Right hindlimb (tissue), 1 donor: ENCODE measurements around the gene USP28.

Source experiments
- DNase-seq: peaks from one replicate; pipeline ENCODE4 v3.0.0-alpha.2; 2018

USP28 gene

DNA sequence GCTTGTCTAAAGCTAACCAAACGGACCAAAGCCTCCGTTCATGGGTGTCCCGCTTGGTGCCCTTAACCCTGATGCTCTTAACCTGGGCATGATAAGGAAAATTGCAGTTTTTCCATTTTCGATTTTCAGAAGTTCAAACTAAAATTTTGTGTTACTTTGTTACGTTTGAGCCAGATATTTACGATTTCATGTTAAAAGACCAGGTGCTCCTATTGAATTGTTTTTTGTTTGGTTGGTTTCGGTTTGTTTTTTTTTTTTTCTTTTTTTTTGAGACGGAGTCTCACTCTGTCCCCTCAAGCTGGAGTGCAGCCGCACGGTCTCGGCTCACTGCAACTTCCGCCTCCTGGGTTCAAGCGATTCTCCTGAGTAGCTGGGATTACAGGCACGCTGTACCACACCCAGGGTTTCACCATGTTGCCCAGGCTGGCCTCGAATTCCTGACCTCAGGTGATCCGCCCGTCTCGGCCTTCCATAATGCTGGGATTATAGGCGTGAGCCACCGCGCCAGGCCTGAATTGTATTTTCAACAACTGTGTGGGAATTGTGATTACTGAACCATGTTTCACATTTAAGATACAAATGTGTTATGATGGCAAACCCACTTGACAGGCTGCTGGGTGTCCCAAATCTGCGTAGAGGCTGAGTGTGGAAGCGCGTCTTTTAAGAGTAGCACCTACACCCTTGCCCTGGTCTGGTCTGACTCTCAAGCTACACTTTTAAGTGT, 864 bp upstream of the USP28 start:
- no peak for DNase-seq

DNA sequence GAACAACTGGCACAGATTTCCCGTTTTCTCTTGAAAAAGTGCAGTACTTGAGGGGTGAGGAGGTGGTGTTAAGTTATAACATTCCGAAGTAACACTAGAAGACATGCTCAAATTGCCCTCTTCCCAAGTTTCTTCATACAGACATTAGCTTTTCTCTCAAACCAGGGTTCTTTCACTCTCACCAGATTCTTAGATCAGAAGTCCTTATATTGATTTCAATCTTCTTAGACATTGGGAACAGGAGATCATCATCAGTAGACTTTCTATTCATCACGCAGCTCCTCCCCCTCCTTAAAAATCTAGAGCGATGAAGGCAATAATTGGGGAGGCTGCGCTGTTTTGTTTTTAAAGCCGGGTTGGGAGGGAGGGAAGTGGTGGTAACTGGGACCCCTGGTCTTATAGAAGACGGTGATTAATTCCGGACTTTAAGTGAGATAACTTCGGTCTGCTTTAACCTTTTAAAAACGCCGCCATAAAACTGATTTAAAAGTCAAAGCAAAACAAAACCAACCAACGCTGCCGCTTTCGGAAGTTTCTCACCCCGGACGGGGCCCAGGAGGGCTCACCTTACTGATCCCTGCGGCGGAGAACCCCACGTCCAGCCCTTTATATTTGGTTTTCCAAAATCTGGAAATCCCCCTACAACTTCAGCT, 665 bp downstream of the USP28 start:
- DNase-seq, result no peak

- DNase-seq, result no peak
Observed at GRCh38 chr11:113874096-113874495, 1.3 kb downstream of the USP28 start.

DNA sequence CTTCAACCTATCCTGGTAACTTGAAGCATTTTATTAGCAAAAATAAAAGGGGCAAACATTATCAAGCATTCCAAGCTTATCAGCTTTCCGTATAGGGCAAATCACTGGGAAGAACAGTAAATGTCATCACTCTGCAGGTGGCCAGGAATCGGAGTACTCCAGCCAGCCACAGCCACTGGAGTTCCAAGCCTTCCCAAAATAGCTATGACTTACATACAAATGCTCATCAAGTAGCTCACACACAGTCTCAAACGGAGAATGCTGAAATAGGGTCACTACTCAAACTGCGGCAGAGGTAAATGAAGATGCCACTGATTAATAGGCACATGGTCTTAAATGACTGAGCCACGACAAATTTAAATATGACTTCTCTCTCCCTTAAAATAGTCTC, 2.1 kb downstream of the USP28 start:
- no peak for DNase-seq

GRCh38 chr11:113871336-113871735, 4.0 kb downstream of the USP28 start:
- no peak for DNase-seq

DNA sequence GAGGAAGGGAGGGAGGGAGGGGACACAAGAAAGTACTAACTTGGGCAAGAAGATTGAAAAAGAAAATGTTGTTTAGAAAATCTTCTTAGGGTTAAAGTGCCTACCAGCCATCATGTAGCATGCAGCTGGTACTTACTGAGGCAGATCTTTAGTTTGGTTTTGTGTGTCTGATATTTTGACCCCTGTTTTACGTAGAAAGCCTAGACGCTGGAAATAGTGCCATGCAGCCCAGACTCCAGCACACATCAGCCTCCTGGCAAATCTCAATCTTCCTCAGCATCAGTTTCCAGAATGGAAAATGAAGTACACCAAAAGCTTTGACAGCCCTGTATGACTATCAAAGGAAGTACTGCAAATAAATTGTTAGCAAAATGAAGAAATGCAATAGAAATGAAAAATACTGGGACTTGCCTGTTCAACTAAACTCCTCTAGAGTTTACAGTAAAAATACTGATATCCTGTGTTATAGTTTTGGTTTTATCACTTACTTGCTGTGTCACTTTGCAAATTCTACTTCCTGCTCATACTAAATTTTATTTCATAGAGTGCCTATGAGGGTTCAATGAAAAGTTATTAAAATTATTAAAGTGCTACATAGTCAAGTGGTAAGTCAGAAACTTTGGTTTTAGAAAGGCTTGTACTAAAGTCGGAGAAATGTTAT, 7.4 kb downstream of the USP28 start:
- no peak for DNase-seq

GRCh38 chr11:113865873-113866272, 9.5 kb downstream of the USP28 start:
- DNase-seq, result no peak

GRCh38 chr11:113864410-113864809, 11.0 kb downstream of the USP28 start:
- no peak for DNase-seq

GRCh38 chr11:113862435-113862834, 12.9 kb downstream of the USP28 start:
- no peak for DNase-seq

GRCh38 chr11:113859665-113860064, 15.7 kb downstream of the USP28 start:
- no peak for DNase-seq

DNA sequence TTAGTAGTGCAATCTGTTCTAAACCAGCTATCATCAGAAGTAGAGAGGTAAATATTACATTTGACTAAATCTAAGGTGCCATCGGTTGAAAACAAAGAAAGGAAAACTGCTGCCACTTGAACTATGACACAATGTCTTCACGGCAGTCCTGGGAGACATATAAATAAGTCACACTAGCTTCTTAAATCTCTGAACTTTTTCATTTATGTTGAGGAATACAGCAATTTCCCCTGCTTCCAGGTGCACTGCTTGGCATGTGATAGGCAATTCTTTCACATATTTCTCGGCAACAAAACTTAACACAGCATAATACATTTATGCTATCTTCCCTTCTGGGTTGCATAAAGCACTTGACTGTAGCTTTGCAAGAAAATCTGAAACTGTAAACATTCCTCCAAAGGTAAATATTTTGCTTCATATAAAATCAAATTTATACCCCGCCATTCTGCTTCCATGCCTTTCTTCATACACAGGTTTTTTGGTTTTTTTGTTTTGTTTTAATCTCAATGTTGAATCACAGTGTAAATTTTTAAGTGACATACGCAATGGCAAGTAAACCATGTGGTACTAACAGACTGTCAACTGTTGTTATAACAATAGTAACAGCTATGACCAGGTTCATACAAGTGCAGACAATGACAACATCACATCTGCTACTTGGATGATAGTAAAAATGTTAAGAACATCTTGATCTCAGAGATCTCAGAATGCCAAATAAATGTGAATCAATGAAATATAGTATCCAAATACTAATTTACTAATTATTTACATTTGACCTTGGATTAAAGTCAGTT, 18.2 kb downstream of the USP28 start:
- no peak for DNase-seq

DNA sequence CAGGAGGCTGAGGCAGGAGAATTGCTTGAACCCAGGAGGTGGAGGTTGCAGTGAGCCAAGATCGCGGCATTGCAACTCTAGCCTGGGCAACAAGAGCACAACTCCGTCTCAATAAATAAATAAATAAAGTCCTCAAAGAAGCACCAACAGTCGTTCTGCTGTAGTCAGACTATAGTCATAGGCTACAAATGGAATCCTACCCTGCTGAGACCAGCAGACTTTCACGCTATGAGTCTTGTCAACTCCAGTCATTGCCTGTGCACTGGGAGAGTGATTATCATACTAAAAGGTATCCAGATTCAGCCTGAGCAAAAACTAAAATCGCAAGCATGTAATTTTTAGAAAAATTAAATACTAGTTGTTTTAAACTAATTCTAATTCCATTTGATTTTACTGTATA, 19.6 kb downstream of the USP28 start:
- DNase-seq, result no peak

DNA sequence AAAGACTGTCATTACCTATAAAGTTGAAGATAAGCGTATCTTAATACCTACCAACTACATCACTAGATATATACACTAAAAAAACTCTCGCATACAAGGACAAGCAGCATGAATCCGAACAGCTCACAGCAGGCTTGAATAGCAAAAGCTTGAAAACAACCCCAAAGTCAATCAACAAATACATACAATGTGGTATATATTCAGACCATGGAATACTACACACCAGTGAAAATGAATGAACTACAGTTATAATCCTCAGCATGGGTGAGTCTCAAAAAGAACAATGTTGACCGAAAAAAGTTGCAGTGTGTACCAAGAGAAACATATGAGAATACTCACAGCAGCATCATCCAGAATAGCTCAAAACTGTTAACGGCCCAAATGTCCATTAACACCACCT, 25.2 kb downstream of the USP28 start:
- no peak for DNase-seq

DNA sequence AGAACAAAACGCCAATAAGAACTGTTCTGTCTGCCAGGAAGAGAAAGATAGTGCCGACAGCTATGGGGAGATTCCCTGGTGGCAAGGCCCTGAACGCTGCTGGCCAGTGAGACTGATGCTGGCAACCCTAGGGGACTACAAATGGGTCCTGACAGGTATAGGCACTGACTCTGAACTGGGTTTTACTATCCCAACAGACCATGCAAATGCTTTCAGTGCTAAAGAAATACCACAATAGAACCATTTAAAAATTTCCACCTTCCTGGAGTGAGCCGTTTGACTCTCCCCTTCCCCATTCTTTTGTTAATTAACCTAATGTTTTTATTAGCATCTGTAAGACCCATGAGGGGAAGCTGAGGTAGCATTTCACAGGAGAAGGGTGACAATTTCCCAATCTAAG, 25.7 kb downstream of the USP28 start:
- no peak for DNase-seq

DNA sequence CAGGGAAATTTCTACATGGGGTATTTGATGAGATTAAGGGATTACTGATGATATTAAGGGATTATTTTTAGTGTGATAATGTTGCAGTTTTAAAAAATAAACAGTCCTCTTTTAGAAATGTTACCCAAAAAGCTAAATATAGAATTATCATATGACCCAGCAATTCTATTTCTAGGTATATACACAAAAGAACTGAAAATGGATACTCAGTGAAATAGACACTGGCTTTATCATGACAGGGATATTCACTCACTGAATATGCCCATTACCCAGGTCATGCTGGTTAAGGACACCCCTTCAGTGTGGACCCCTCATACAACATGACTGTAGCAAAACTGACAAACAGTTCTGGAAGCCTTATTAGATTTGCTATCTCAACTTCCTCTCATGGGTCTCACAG, 27.8 kb downstream of the USP28 start:
- DNase-seq, result no peak

DNA sequence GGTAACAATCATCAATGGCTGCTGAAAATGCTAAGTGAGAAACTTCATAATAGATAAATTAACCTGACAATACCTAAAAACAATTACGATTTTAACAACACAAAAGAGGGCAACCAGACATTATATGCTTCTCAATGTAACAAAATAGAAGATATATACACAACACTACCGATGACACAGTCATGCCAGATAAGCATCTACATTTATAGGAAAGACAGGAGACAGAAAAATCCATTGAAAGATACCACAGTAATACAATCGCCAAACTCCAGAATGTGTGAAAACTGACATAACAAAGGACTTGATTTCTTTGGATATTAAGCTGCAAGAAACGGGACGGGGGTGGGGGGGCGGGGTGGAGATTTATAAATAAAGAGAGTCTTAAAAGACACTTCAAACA, 28.3 kb downstream of the USP28 start:
- no peak for DNase-seq

DNA sequence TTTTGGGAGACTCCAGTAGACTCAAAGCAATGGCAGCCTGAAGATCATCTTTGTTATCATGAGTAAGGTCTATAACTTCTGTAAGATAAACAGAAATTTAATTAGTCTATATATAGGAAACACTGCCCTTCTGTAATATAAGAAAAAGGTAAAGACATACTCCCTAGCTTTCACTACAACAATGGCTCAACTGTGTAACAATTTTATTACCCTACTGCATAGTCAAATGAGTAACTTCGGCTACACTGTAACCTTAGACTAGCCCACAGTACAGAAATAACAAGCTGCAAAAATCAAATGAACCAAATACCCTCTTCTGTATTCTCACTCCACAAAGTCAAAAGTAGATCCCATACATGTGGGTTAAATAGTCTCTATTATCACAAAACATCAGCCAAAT, 33.7 kb downstream of the USP28 start:
- no peak for DNase-seq

GRCh38 chr11:113840932-113841664, 34.3 kb downstream of the USP28 start:
- DNase-seq, result no peak

DNA sequence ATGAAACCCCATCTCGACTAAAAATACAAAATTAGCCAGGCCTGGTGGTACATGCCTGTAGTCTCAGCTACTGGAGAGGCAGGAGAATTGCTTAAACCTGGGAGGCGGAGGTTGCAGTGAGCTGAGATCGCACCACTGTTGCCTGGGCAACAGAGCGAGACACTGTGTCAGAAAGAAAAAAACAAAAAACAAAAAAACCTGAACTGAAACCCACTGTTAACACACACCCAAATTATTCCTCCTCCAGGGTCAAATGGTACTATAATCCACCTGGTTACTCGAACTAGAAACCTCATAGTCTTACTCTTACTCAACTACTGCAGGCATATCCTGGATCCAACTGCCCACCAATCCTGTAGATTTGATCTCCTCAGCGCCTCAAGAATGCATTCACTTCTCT, 35.5 kb downstream of the USP28 start:
- no peak for DNase-seq

GRCh38 chr11:113838005-113838404, 37.4 kb downstream of the USP28 start:
- DNase-seq, result no peak

DNA sequence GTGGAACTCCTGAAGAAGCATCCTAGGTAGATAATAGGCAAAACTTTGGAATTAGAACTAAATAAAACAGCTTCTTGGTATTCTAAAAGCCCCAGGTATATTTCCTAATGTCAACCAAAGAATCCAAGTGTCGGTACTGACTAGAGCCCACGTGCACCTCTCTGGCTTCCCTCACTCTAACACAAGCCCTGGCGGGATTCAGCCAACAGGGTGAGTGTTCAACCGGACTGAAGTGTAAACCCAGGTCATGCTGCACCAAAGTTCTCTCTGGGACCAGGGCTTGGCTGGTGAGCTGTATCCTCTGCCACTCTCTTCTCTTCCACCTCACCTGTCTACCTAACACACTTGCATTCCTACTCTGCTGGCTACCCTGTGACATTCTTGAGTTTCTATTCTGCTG, 40.1 kb downstream of the USP28 start:
- DNase-seq, result no peak

DNA sequence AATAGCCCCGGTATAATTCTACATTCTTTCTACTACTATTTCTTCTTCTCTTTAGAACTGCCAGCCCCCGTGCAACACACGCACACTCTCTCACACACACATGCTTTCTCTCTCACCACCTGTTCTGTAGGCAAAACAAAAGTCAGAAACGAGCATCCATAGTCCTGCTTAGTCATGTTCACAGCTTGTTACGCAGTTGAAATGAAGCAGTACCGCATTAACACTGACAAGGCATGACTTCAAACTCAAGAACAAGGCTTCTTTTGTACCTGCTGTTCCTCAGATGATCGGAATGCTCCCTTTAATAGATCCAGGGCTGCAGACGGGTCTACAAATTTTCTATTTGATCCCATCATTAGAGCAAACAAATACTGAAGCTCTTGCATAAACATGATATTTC, 42.2 kb downstream of the USP28 start:
- no peak for DNase-seq

GRCh38 chr11:113831314-113831713, 44.1 kb downstream of the USP28 start:
- DNase-seq, result no peak
